PC-3 (cell line): ENCODE results near the gene TRIM62.
"Not testable (repeated sequence)": the region's sequence is repeated elsewhere in the genome, so short reads cannot be mapped to it uniquely, and the experiment has no call there.

ENCODE experiments used
- CTCF ChIP-seq: fragments of 300-600 bp; sonication (generic); conservative IDR thresholded peaks from 2 replicates; pipeline ENCODE4 v1.5.1; 2017; ENCODE audit warnings: antibody characterized with exemption, low read depth, mild to moderate bottlenecking, low read length
- EZH2 ChIP-seq: fragments of 300-600 bp; sonication (generic); IDR thresholded peaks from one replicate; pipeline ENCODE4 v1.6.1; 2017; ENCODE audit warnings: antibody characterized with exemption, mild to moderate bottlenecking, low read length; ENCODE audit not compliant: unreplicated experiment

- TF ChIP-seq CTCF, EZH2: not testable (repeated sequence)
Observed at GRCh38 chr1:33100119-33100415, 81.8 kb downstream of the TRIM62 start.
